Neuronal stem cell (in vitro differentiated cells): ENCODE data around the gene HSD11B1L.

Experiments used
- DNase-seq: peaks from one replicate; pipeline ENCODE4 v3.0.0-alpha.2; 2013; ENCODE audit warnings: low spot score
- H2AFZ ChIP-seq: one replicate; pipeline ENCODE4 v1.6.1; 2013; ENCODE audit warnings: mild to moderate bottlenecking, low read length, inconsistent platforms
- H2AK5ac ChIP-seq: 2 replicates; pipeline ENCODE4 v1.6.1; 2013; ENCODE audit warnings: low read depth, mild to moderate bottlenecking, inconsistent platforms, low read length, moderate library complexity, mixed read lengths
- H2BK120ac ChIP-seq: 2 replicates; pipeline ENCODE4 v1.6.1; 2013; ENCODE audit warnings: low read depth, mild to moderate bottlenecking, inconsistent platforms, low read length, moderate library complexity, mixed read lengths
- H2BK12ac ChIP-seq: one replicate; pipeline ENCODE4 v1.6.1; 2013; ENCODE audit warnings: low read length, inconsistent platforms
- H2BK15ac ChIP-seq: 2 replicates; pipeline ENCODE4 v1.6.1; 2013; ENCODE audit warnings: mild to moderate bottlenecking, low read length, inconsistent platforms, mixed read lengths
- H2BK5ac ChIP-seq: one replicate; pipeline ENCODE4 v1.6.1; 2013; ENCODE audit warnings: inconsistent platforms, mild to moderate bottlenecking, low read length, moderate library complexity
- H3K14ac ChIP-seq: one replicate; pipeline ENCODE4 v1.6.1; 2013; ENCODE audit warnings: low read length, inconsistent platforms
- H3K18ac ChIP-seq: 2 replicates; pipeline ENCODE4 v1.6.1; 2013; ENCODE audit warnings: low read length, inconsistent platforms
- H3K23ac ChIP-seq: 2 replicates; pipeline ENCODE4 v1.6.1; 2013; ENCODE audit warnings: low read depth, mild to moderate bottlenecking, mixed read lengths, low read length, inconsistent platforms; ENCODE audit not compliant: poor library complexity
- H3K27ac ChIP-seq: replicated peaks from 3 replicates; pipeline ENCODE4 v1.5.1; 2013; ENCODE audit warnings: low read length, inconsistent platforms
- H3K27me3 ChIP-seq, 3 experiments: 2 replicates each; pipeline ENCODE4 v1.6.1; 2013; ENCODE audit warnings: low read length in 3 of 3, mild to moderate bottlenecking in 2 of 3, inconsistent platforms in 1 of 3, low read depth in 1 of 3, mixed read lengths in 1 of 3, moderate library complexity in 1 of 3; ENCODE audit not compliant: control insufficient read depth in 3 of 3, insufficient read depth in 3 of 3
- H3K36me3 ChIP-seq, 2 donors: replicated peaks in 1 of 2; 2 replicates each; pipeline ENCODE4 v1.6.1; 2013; ENCODE audit warnings: low read length in 2 of 2; ENCODE audit not compliant: control insufficient read depth in 2 of 2, insufficient read depth in 2 of 2
- H3K4ac ChIP-seq: 2 replicates; pipeline ENCODE4 v1.6.1; 2013; ENCODE audit warnings: inconsistent platforms, mild to moderate bottlenecking, low read length, moderate library complexity
- H3K4me1 ChIP-seq, 2 donors: 1 replicate in 1 of 2; 2 replicates in 1 of 2; pipeline ENCODE4 v1.6.1; 2013; ENCODE audit warnings: low read length in 2 of 2, low read depth in 1 of 2; ENCODE audit not compliant: control insufficient read depth in 2 of 2, insufficient read depth in 1 of 2
- H3K4me2 ChIP-seq: one replicate; pipeline ENCODE4 v1.6.1; 2013; ENCODE audit warnings: mild to moderate bottlenecking, low read length, inconsistent platforms; ENCODE audit not compliant: insufficient read depth, poor library complexity, severe bottlenecking
- H3K4me3 ChIP-seq, 2 donors: 2 replicates each; pipeline ENCODE4 v1.5.1; 2013; ENCODE audit warnings: low read length in 2 of 2, mild to moderate bottlenecking in 2 of 2, inconsistent platforms in 1 of 2, moderate library complexity in 1 of 2
- H3K79me1 ChIP-seq: one replicate; pipeline ENCODE4 v1.6.1; 2013; ENCODE audit warnings: low read depth, mild to moderate bottlenecking, inconsistent platforms, low read length, moderate library complexity
- H3K9ac ChIP-seq: one replicate; pipeline ENCODE4 v1.6.1; 2013; ENCODE audit warnings: mild to moderate bottlenecking, low read depth, low read length, inconsistent platforms; ENCODE audit not compliant: poor library complexity
- H3K9me3 ChIP-seq, 2 donors: replicated peaks in 1 of 2; 2 replicates each; pipeline versions ENCODE3 to v1.6.1; 2013; ENCODE audit warnings: low read length in 2 of 2, mild to moderate bottlenecking in 2 of 2, inconsistent platforms in 1 of 2, low read depth in 1 of 2, mixed read lengths in 1 of 2, moderate library complexity in 1 of 2; ENCODE audit not compliant: control insufficient read depth in 2 of 2, insufficient read depth in 1 of 2
- H4K8ac ChIP-seq: one replicate; pipeline ENCODE4 v1.6.1; 2013; ENCODE audit warnings: low read depth, mild to moderate bottlenecking, inconsistent platforms, low read length, moderate library complexity
- H4K91ac ChIP-seq: one replicate; pipeline ENCODE4 v1.6.1; 2013; ENCODE audit warnings: low read length, low read depth, mild to moderate bottlenecking, inconsistent platforms; ENCODE audit not compliant: poor library complexity
- WGBS, 2 donors: extraction: QIAGEN DNeasy Blood & Tissue Kit; methylation state at CpG; one replicate each; pipeline ENCODE4 v1.1.7; 2013; ENCODE audit warnings: missing lambda C conversion rate in 2 of 2, mixed read lengths in 1 of 2; ENCODE audit not compliant: insufficient read length in 2 of 2, insufficient replicate concordance in 1 of 2; ENCODE audit errors: extremely low coverage in 2 of 2; 5-methylcytosine and 5-hydroxymethylcytosine counted together

Gene HSD11B1L

DNA sequence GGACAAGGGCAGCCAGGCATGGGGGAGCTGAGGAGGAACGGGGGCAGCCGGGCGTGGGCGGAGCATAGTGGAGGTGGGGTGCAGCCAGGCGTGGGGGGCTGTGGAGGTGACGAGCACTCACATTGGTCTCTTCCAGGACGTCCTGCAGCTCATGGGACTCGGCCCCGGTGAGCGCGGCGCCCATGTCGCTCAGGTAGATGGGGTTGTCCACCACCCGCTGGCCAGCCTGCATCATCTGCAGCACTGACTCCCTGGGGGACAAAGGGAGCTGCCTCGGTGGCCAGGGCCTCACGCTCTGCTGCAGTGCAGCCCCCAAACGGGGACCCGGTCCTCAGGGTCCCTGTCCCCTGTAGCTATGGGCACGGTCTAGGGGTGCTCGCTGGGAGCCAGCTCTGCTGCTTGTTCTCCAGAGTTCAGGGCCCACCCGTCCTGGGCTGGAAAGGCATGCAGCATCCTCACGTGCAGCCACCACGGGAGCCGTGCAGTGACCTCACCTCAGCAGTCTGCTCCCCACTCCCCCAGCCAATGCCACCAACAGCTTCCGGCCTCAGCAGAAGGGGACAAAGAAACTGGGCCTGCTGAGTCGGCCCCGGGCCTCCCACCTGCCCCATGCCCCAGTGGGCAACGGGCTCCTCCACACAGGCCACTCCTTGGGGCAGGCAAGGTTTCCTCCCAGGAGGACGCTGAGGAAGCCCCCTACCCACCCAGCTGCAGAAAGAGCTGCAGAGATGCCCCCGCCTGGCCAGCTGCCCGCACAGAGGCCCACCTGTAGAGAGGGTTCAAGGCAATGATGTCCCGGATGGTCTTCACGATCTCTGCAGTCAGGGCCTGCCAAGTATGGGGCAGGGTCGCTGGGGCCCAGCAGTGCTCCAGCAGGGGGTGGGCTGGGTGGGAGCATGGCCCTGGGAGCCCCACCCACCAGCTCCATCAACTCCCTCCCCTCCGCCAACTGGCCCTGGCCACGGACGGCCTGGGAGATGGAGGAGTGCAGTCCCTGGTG lies 27.0 kb downstream of the HSD11B1L start:
- no peaks in the 10 kb centered on the region for H3K27me3 ChIP-seq
- H3K4me3 ChIP-seq: peak overlapping the region in 1 of 2 donors; percentile 26
- H2BK12ac ChIP-seq: no peak overlapping the region
- DNase-seq: no peak
- no peak overlapping the region for H4K91ac ChIP-seq
- H2AFZ ChIP-seq: no peak overlapping the region
- H3K23ac ChIP-seq: peak overlapping the region; percentile 80
- peak overlapping the region; percentile 3 for H4K8ac ChIP-seq
- no peak overlapping the region for H2BK120ac ChIP-seq
- peaks cover 61 to 93% of the 10 kb centered on the region in 2 donors for H3K36me3 ChIP-seq
- H2AK5ac ChIP-seq: no peak overlapping the region
- H3K9me3 ChIP-seq: peaks cover 0 to 6% of the 10 kb centered on the region in 2 donors
- no peaks in the 10 kb centered on the region for H3K4me1 ChIP-seq
- no peak overlapping the region for H3K4me2 ChIP-seq
- no peak overlapping the region for H3K18ac ChIP-seq
- H3K9ac ChIP-seq: no peak overlapping the region
- WGBS, 2 donors: no CpG with 5 or more reads among the region's 37 CpGs
- no peak overlapping the region for H3K14ac ChIP-seq
- no peak overlapping the region for H3K27ac ChIP-seq
- H2BK15ac ChIP-seq: no peak overlapping the region
- H3K4ac ChIP-seq: no peak overlapping the region
- peaks cover 11% of the 10 kb centered on the region for H3K79me1 ChIP-seq
- no peak overlapping the region for H2BK5ac ChIP-seq

DNA sequence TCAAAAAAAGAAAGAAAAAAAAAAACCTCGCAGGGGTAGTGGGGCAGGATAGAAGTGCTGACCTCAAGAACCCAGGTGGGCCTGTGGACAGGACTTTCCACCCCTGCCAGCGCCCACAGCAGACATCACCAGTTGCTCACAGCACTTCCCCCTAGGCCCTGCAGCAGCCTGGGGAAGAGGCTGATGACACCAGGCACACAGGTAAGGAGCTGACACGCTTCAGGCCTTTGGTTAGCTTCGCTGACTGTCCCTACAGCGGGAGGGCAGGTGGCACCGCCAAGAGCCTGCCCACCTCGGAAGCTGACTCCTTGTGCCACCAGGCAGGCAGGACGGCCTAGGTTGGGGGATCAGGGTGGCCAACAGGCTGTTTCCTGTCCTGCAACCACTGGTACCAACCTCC lies 30.2 kb downstream of the HSD11B1L start:
- H3K79me1 ChIP-seq: peaks cover 9% of the 10 kb centered on the region
- no peak overlapping the region for H2BK12ac ChIP-seq
- no peaks in the 10 kb centered on the region for H3K4me1 ChIP-seq
- H3K4me2 ChIP-seq: no peak overlapping the region
- no peak overlapping the region for H3K4ac ChIP-seq
- no peak overlapping the region for H3K27ac ChIP-seq
- H2BK15ac ChIP-seq: no peak overlapping the region
- no peak overlapping the region for H3K18ac ChIP-seq
- no peak for DNase-seq
- no peak overlapping the region for H4K8ac ChIP-seq
- H2AFZ ChIP-seq: no peak overlapping the region
- H4K91ac ChIP-seq: no peak overlapping the region
- no peak overlapping the region for H3K4me3 ChIP-seq
- no peaks in the 10 kb centered on the region for H3K27me3 ChIP-seq
- H3K9ac ChIP-seq: no peak overlapping the region
- no peak overlapping the region for H2AK5ac ChIP-seq
- H2BK120ac ChIP-seq: peak overlapping the region; percentile 61
- H3K9me3 ChIP-seq: no peaks in the 10 kb centered on the region
- no CpG with 5 or more reads among the region's 8 CpGs for WGBS, 2 donors
- no peak overlapping the region for H3K23ac ChIP-seq
- no peak overlapping the region for H3K14ac ChIP-seq
- H2BK5ac ChIP-seq: no peak overlapping the region
- peaks cover 54 to 87% of the 10 kb centered on the region in 2 donors for H3K36me3 ChIP-seq

DNA sequence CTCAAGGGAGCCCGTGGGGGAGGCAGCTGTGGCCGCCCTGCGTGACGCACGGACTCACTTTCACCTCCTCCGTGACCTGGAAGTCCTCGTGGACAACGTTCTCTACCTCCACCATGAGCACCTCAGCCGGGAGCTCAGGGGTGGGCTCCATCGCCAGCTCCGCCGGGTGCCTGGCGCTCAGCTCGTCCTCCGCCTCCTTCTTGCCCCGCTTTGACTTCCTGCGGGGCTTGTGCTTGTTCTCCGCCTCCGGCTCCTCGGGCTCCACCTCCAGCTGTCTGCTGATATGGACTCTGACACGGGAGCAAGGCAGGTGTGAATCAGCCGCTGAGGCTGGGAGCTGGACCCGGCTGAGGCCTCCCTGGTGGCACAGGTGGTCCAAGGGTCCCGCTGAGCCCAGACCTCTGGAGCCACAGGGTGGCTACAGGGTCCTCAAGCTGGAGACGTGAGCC lies 30.9 kb downstream of the HSD11B1L start:
- H2BK12ac ChIP-seq: no peak overlapping the region
- no peak overlapping the region for H3K14ac ChIP-seq
- no peak overlapping the region for H3K9ac ChIP-seq
- no peak overlapping the region for H2BK120ac ChIP-seq
- no peak overlapping the region for H3K27ac ChIP-seq
- no peaks in the 10 kb centered on the region for H3K9me3 ChIP-seq
- peaks cover 50 to 85% of the 10 kb centered on the region in 2 donors for H3K36me3 ChIP-seq
- H3K18ac ChIP-seq: no peak overlapping the region
- no peaks in the 10 kb centered on the region for H3K4me1 ChIP-seq
- H4K8ac ChIP-seq: no peak overlapping the region
- no peak overlapping the region for H3K4ac ChIP-seq
- H3K4me3 ChIP-seq: no peak overlapping the region
- no peak overlapping the region for H2AK5ac ChIP-seq
- H3K23ac ChIP-seq: no peak overlapping the region
- H4K91ac ChIP-seq: no peak overlapping the region
- WGBS, 2 donors: no CpG with 5 or more reads among the region's 25 CpGs
- no peak overlapping the region for H3K4me2 ChIP-seq
- H2BK5ac ChIP-seq: peak overlapping the region; percentile 53
- H3K79me1 ChIP-seq: peaks cover 8% of the 10 kb centered on the region
- no peak overlapping the region for H2AFZ ChIP-seq
- DNase-seq: no peak
- no peaks in the 10 kb centered on the region for H3K27me3 ChIP-seq
- no peak overlapping the region for H2BK15ac ChIP-seq

DNA sequence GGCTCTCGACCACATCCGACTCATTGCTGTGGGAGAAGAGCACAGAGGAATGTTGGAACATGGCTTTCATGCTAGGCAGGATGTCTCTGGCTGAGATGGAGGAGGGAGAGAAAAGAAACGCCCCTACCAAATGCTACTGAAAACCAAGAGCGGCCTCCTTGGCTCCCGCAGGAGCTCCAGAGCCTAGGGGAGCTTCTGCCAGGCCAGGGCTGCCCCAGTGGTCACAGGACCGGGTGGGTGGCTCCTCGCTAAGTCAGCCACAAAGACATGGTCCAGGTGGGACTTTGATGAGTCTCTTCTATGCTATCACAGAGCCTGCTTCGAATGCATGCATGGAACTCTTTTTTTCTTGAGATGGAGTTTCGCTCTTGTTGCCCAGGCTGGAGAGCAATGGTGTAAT lies 32.4 kb downstream of the HSD11B1L start:
- no peak for DNase-seq

More for the DNA sequence above, 32.4 kb downstream of the HSD11B1L start:
- Histone ChIP-seq H2AFZ (no peak overlapping the region), H2BK5ac (no peak overlapping the region), H3K27me3 (no peaks in the 10 kb centered on the region), H3K4me2 (no peak overlapping the region), H4K91ac (no peak overlapping the region), H3K4me3 (no peak overlapping the region), H3K36me3 (peaks cover 42 to 81% of the 10 kb centered on the region in 2 donors), H3K9me3 (no peaks in the 10 kb centered on the region), H3K14ac (no peak overlapping the region), H2BK12ac (no peak overlapping the region), H3K4me1 (no peaks in the 10 kb centered on the region), H3K9ac (no peak overlapping the region), H3K4ac (no peak overlapping the region), H3K18ac (no peak overlapping the region), H4K8ac (no peak overlapping the region), H2BK120ac (no peak overlapping the region), H3K79me1 (peaks cover 8% of the 10 kb centered on the region), H2AK5ac (no peak overlapping the region), H3K27ac (no peak overlapping the region), H2BK15ac (no peak overlapping the region), H3K23ac (no peak overlapping the region)
- no CpG with 5 or more reads among the region's 9 CpGs for WGBS, 2 donors
